HepG2 (cell line): ENCODE results near the gene LUC7L2. TPM values are rescaled to one million over a fixed set of nuclear protein-coding genes. Genes with fewer than 3 reads are reported as not detected.

ENCODE experiments used
- BRF2 ChIP-seq: sonication (generic); formaldehyde crosslinking; IDR thresholded peaks from 2 replicates; pipeline ENCODE4 v1.8.1; 2022; ENCODE audit warnings: mild to moderate bottlenecking, missing genetic modification reagents
- FLYWCH1 ChIP-seq: sonication (generic); formaldehyde crosslinking; IDR thresholded peaks from 2 replicates; pipeline ENCODE4 v1.8.1; 2023; ENCODE audit warnings: mild to moderate bottlenecking, missing genetic modification reagents
- FOXJ3 ChIP-seq: sonication (generic); formaldehyde crosslinking; IDR thresholded peaks from 2 replicates; pipeline ENCODE4 v1.4.0; 2020; ENCODE audit warnings: missing genetic modification reagents, mild to moderate bottlenecking, borderline replicate concordance
- FOXK2 ChIP-seq: fragments of 450-650 bp; IDR thresholded peaks from 2 replicates; pipeline ENCODE4 v1.6.1; 2016
- HMGA1 ChIP-seq: sonication (generic); formaldehyde crosslinking; conservative IDR thresholded peaks from 2 replicates; pipeline ENCODE4 v1.4.0; 2020; ENCODE audit warnings: missing genetic modification reagents
- JUNB ChIP-seq: sonication (generic); formaldehyde crosslinking; IDR thresholded peaks from 2 replicates; pipeline ENCODE4 v1.8.0; 2022; ENCODE audit warnings: missing genetic modification reagents, mild to moderate bottlenecking, borderline replicate concordance
- KLF13 ChIP-seq: sonication (generic); formaldehyde crosslinking; IDR thresholded peaks from 2 replicates; pipeline ENCODE4 v1.4.0; 2020; ENCODE audit warnings: mild to moderate bottlenecking, missing genetic modification reagents
- MED8 ChIP-seq: sonication (generic); formaldehyde crosslinking; IDR thresholded peaks from 2 replicates; pipeline ENCODE4 v1.8.1; 2023; ENCODE audit warnings: mild to moderate bottlenecking, missing genetic modification reagents; ENCODE audit not compliant: insufficient replicate concordance
- MEIS2 ChIP-seq: sonication (generic); formaldehyde crosslinking; IDR thresholded peaks from 2 replicates; pipeline ENCODE4 v1.9.0; 2021; ENCODE audit warnings: mild to moderate bottlenecking, missing genetic modification reagents
- PTBP1 ChIP-seq: fragments of 200-400 bp; formaldehyde crosslinking; IDR thresholded peaks from 2 replicates; pipeline ENCODE4 v1.6.1; 2018; ENCODE audit warnings: low read length, low read depth; ENCODE audit not compliant: poor library complexity, severe bottlenecking
- YEATS4 ChIP-seq: sonication (generic); formaldehyde crosslinking; IDR thresholded peaks from 2 replicates; pipeline ENCODE4 v1.4.0; 2020; ENCODE audit warnings: missing genetic modification reagents, borderline replicate concordance
- ZBTB7A ChIP-seq: sonication (generic); formaldehyde crosslinking; IDR thresholded peaks from 2 replicates; pipeline ENCODE4 v1.8.0; 2022; ENCODE audit warnings: mild to moderate bottlenecking, missing genetic modification reagents
- ZBTB7B ChIP-seq: sonication (generic); formaldehyde crosslinking; IDR thresholded peaks from 2 replicates; pipeline ENCODE4 v1.4.0; 2020; ENCODE audit warnings: missing genetic modification reagents
- ZEB1 ChIP-seq: IDR thresholded peaks from 2 replicates; pipeline ENCODE4 v1.6.1; 2012; ENCODE audit warnings: mild to moderate bottlenecking, low read depth, inconsistent platforms; ENCODE audit not compliant: insufficient replicate concordance
- ZFP62 ChIP-seq: sonication (generic); formaldehyde crosslinking; IDR thresholded peaks from 2 replicates; pipeline ENCODE4 v1.4.0; 2020; ENCODE audit warnings: missing genetic modification reagents
- ZNF18 ChIP-seq: sonication (generic); formaldehyde crosslinking; IDR thresholded peaks from 2 replicates; pipeline ENCODE4 v1.8.0; 2022; ENCODE audit warnings: mild to moderate bottlenecking, missing genetic modification reagents; ENCODE audit not compliant: insufficient replicate concordance
- ZNF329 ChIP-seq: sonication (generic); formaldehyde crosslinking; IDR thresholded peaks from 2 replicates; pipeline ENCODE4 v1.9.0; 2021; ENCODE audit warnings: low read depth, mild to moderate bottlenecking, missing genetic modification reagents
- ZNF337 ChIP-seq: sonication (generic); formaldehyde crosslinking; IDR thresholded peaks from 2 replicates; pipeline ENCODE4 v1.5.1; 2020; ENCODE audit warnings: missing genetic modification reagents, low read depth, mild to moderate bottlenecking, borderline replicate concordance
- ZNF34 ChIP-seq: sonication (generic); formaldehyde crosslinking; IDR thresholded peaks from 2 replicates; pipeline ENCODE4 v1.4.0; 2020; ENCODE audit warnings: mild to moderate bottlenecking, missing genetic modification reagents, borderline replicate concordance
- ZNF441 ChIP-seq: sonication (generic); formaldehyde crosslinking; IDR thresholded peaks from 2 replicates; pipeline ENCODE4 v1.7.0; 2021; ENCODE audit warnings: missing genetic modification reagents, borderline replicate concordance
- ZNF547 ChIP-seq: sonication (generic); formaldehyde crosslinking; IDR thresholded peaks from 2 replicates; pipeline ENCODE4 v1.5.1; 2020; ENCODE audit warnings: mild to moderate bottlenecking, missing genetic modification reagents
- ZNF558 ChIP-seq: sonication (generic); formaldehyde crosslinking; IDR thresholded peaks from 2 replicates; pipeline ENCODE4 v1.9.0; 2022; ENCODE audit warnings: mild to moderate bottlenecking, missing genetic modification reagents, borderline replicate concordance
- ZNF574 ChIP-seq: sonication (generic); formaldehyde crosslinking; IDR thresholded peaks from 2 replicates; pipeline ENCODE4 v1.4.0; 2020; ENCODE audit warnings: missing genetic modification reagents
- ZNF619 ChIP-seq: sonication (generic); formaldehyde crosslinking; IDR thresholded peaks from 2 replicates; pipeline ENCODE4 v1.4.0; 2020; ENCODE audit warnings: mild to moderate bottlenecking, missing genetic modification reagents
- polyA plus RNA-seq, 8 experiments: library from polyadenylated mRNA; depleted of rRNA in 3 of 8; stranded (reverse) in 7 of 8; unstranded in 1 of 8; fragments of >200 nt; fragmentation: Illumina TruSeq in 4 of 8; extraction: Trizol in 4 of 8; gene quantifications; 2 replicates each; pipeline versions ENCODE4 v1.2.1 to v1.2.3, GENCODE V29; 2011 to 2016; ENCODE audit warnings: low read depth in 4 of 8, missing spikeins in 1 of 8, mixed read lengths in 1 of 8; ENCODE audit not compliant: insufficient read depth in 1 of 8
- total RNA-seq, 5 experiments: library from RNA; depleted of rRNA; stranded (reverse); fragments of >200 nt; fragmentation: Illumina TruSeq; extraction: Trizol; gene quantifications; 2 replicates each; pipeline ENCODE4 v1.2.3, GENCODE V29; 2016; ENCODE audit warnings: low read depth in 1 of 5

The LUC7L2 gene
- total and polyA plus RNA-seq, 2 of the 13 experiments (the other 11 are each of a cell fraction or from before 2014, with no cell fraction given): 17.9 to 50.7 TPM

GRCh38 chr7:139341058-139341775 is 18.5 kb upstream of the LUC7L2 start, which contains the start of gene FMC1 (continued):
- TF ChIP-seq HMGA1 (CRISPR knock-in tag): no peak
- TF ChIP-seq ZNF558 (CRISPR knock-in tag): no peak
- TF ChIP-seq ZNF329 (CRISPR knock-in tag): no peak
- no peak; the same call in 1 of the 2 replicates for TF ChIP-seq ZNF547 (CRISPR knock-in tag)
- TF ChIP-seq ZFP62 (CRISPR knock-in tag): no peak
- TF ChIP-seq ZBTB7A (CRISPR knock-in tag): no peak; the same call in 1 of the 2 replicates
- TF ChIP-seq ZEB1: no peak
- no peak for TF ChIP-seq ZNF34 (CRISPR knock-in tag)
- no peak for TF ChIP-seq ZNF337 (CRISPR knock-in tag)
- TF ChIP-seq YEATS4 (CRISPR knock-in tag): peak; percentile 71
- TF ChIP-seq FLYWCH1 (CRISPR knock-in tag): no peak
- TF ChIP-seq ZNF18 (CRISPR knock-in tag): peak; percentile 25
- TF ChIP-seq BRF2: peak; percentile 70; the same call in 1 of the 2 replicates
- TF ChIP-seq MED8: peak; percentile 54
- TF ChIP-seq JUNB (CRISPR knock-in tag): no peak
- peak; percentile 74; the same call in 1 of the 2 replicates for TF ChIP-seq ZNF574 (CRISPR knock-in tag)
- no peak for TF ChIP-seq PTBP1
- TF ChIP-seq FOXJ3 (CRISPR knock-in tag): no peak
- peak; percentile 90 for TF ChIP-seq FOXK2
- peak; percentile 80; the same call in 1 of the 2 replicates for TF ChIP-seq ZNF619 (CRISPR knock-in tag)
- TF ChIP-seq ZBTB7B (CRISPR knock-in tag): no peak
- TF ChIP-seq KLF13 (CRISPR knock-in tag): 0 out of 2 replicates have a peak, but pooled peaks have one; percentile 63
- TF ChIP-seq ZNF441 (CRISPR knock-in tag): no peak
- TF ChIP-seq MEIS2 (CRISPR knock-in tag): peak; percentile 34; the same call in 1 of the 2 replicates
